Peyer's patch (tissue), 4 donors: ENCODE results near the gene A1BG.

ENCODE experiments used
- CTCF ChIP-seq, 6 experiments: fragments of 450-650 bp in 4 of 6; fragments of 200-600 bp in 2 of 6; sonication (generic) in 1 of 6; IDR thresholded peaks; one replicate each; pipeline ENCODE4 v1.5.1; 2017 to 2019; ENCODE audit warnings: antibody characterized with exemption in 6 of 6, mild to moderate bottlenecking in 3 of 6, moderate library complexity in 1 of 6
- POLR2A ChIP-seq, 2 donors: fragments of 450-650 bp; IDR thresholded peaks; one replicate each; pipeline ENCODE4 v1.5.1; 2017; ENCODE audit warnings: antibody characterized with exemption in 2 of 2, mild to moderate bottlenecking in 2 of 2, moderate library complexity in 2 of 2

- TF ChIP-seq CTCF (IDR thresholded peaks at IDR 0.05) (no peak), POLR2A (IDR thresholded peaks at IDR 0.05) (no peak)
Measured at GRCh38 chr19:58338825-58339558, 14.3 kb downstream of the A1BG start.
